ENCODE results near the gene TTLL3. TPM values are rescaled to one million over a fixed set of nuclear protein-coding genes. Genes with fewer than 3 reads are reported as not detected.

TTLL3 gene
- total RNA-seq, 1 experiment from 2014 or later, result 14.6 TPM

DNA sequence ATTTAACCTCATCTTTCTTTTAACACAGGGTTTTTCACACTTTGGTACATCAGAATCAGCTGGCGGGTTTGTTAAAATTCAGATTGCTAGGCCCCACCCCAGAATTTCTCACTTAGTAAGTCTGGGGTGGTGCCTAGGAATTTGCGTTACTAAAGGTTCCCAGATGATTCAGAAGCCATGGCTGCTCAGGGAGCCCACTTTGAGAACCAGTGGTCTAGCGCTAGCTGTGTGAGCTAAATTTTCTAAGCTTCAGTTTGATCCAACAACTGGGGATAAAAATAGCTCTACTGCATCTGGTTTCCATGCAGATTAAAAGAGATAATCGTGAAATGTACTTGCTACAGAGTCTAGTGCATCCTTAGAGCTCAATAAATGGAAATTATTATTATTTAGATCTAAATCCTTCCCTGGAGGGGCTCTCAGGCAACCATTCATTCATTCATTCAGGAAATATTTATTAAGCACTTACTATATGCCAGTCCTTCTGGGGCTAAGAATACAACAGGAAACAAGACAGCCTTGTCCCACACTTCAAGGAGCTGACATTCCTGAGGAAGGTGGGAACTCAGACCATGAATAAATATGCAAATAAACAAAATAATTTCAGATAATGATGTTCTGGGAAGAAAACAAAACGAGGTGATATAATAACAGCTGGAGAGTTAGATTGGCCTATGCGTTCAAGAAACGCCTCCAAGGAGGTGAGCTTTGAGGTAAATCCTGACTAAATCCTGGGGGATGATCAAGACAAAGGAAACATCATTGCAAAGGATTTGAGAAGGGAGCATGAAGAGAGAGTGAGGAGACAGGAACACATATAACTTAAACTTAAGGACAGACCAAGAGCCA lies 73.9 kb downstream of the TTLL3 start:
- POLR2A ChIA-PET, result interaction anchor here (0.6 to 4.9 kb wide), 20 partner anchors 9 to 134 kb away, joined by 3 to 70 read pairs (median 13); partner anchors contain the start of genes CRELD1, IL17RC, IL17RE and OGG1
- BruUV-seq (replicated peaks), result TSS peak; percentile 99
- intact Hi-C loops (cut with micrococcal nuclease), result no loop called here
- Mint-ChIP-seq H3K4me1 (ENCODE audit: insufficient read depth, unreplicated experiment) (peaks cover 17% of the 10 kb centered on the region), H3K4me3 (ENCODE audit: unreplicated experiment) (peak overlapping the region; percentile 53), H3K36me3 (ENCODE audit: insufficient read depth, unreplicated experiment) (peaks cover 6% of the 10 kb centered on the region), H3K27ac (ENCODE audit: low read depth, unreplicated experiment) (peak overlapping the region; percentile 98), H3K9me3 (ENCODE audit: unreplicated experiment) (no peaks in the 10 kb centered on the region), H3K27me3 (ENCODE audit: insufficient read depth, unreplicated experiment) (no peaks in the 10 kb centered on the region)
- TF ChIP-seq, protein P1, sequence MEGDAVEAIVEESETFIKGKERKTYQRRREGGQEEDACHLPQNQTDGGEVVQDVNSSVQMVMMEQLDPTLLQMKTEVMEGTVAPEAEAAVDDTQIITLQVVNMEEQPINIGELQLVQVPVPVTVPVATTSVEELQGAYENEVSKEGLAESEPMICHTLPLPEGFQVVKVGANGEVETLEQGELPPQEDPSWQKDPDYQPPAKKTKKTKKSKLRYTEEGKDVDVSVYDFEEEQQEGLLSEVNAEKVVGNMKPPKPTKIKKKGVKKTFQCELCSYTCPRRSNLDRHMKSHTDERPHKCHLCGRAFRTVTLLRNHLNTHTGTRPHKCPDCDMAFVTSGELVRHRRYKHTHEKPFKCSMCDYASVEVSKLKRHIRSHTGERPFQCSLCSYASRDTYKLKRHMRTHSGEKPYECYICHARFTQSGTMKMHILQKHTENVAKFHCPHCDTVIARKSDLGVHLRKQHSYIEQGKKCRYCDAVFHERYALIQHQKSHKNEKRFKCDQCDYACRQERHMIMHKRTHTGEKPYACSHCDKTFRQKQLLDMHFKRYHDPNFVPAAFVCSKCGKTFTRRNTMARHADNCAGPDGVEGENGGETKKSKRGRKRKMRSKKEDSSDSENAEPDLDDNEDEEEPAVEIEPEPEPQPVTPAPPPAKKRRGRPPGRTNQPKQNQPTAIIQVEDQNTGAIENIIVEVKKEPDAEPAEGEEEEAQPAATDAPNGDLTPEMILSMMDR (IDR thresholded peaks at IDR 0.05; ENCODE audit: unreplicated experiment), result no peak
- CTCF ChIA-PET, result interaction anchor here (0.6 to 2.9 kb wide), 14 partner anchors 10 to 76 kb away, joined by 3 to 16 read pairs (median 4); no protein-coding TSS in a partner anchor
- peak; percentile 53 for DNase-seq (ENCODE audit: unreplicated experiment)

DNA sequence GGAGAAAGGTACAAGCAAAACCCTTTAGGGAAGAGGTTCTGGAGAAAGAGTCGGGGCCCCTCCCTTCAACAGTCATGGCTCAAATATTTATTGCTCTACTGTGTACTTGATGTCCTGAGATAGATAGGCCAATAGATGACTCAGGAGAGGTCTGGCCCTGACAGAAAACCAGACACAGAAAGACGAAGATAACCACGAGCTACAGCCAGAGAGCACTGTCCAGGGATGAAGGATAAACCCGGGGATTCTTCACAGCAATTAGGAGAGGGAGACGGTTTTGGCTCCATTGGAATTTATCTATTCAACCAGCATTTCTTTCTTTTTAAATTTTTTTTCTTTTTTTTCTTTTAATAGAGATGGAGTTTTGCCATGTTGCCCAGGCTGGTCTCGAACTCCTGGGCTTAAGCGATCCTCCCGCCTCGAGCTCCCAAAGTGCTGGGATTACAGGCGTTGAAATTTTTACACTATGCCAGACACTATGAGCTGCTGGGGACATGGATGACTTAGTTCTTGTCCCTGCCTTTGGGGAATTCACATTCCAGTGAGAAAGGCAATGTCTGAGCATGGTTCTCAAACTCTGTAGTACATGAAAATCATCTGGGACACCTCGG lies 74.6 kb downstream of the TTLL3 start:
- no peaks in the 10 kb centered on the region for H3K9me3 Mint-ChIP-seq (ENCODE audit: unreplicated experiment)
- H3K27me3 Mint-ChIP-seq (ENCODE audit: insufficient read depth, unreplicated experiment), result no peaks in the 10 kb centered on the region
- TF ChIP-seq, protein P1 (IDR thresholded peaks at IDR 0.05; ENCODE audit: unreplicated experiment), result no peak
- intact Hi-C loops (cut with micrococcal nuclease), result no loop called here
- peaks cover 24% of the 10 kb centered on the region for H3K4me1 Mint-ChIP-seq (ENCODE audit: insufficient read depth, unreplicated experiment)
- POLR2A ChIA-PET, result interaction anchor here (0.6 to 4.9 kb wide), 22 partner anchors 9 to 488 kb away, joined by 3 to 70 read pairs (median 12); partner anchors contain the start of genes CRELD1, IL17RC, IL17RE and OGG1
- CTCF ChIA-PET, result interaction anchor here (0.6 to 2.9 kb wide), 14 partner anchors 9 to 77 kb away, joined by 3 to 16 read pairs (median 4); partner anchors contain the start of gene CRELD1
- BruUV-seq (replicated peaks), result TSS peak; percentile 98
- H3K4me3 Mint-ChIP-seq (ENCODE audit: unreplicated experiment), result peak overlapping the region; percentile 53
- H3K27ac Mint-ChIP-seq (ENCODE audit: low read depth, unreplicated experiment), result peak overlapping the region; percentile 98
- H3K36me3 Mint-ChIP-seq (ENCODE audit: insufficient read depth, unreplicated experiment), result peaks cover 6% of the 10 kb centered on the region
- DNase-seq (ENCODE audit: unreplicated experiment), result peak; percentile 90

Other genes starting within 250 kb of the TTLL3 start
- 31.3 and 32.8 TPM in 2 replicates for gene MTMR14, start 160.8 kb upstream of the TTLL3 start, total RNA-seq (2022)
- not detected in 2 replicates for gene CPNE9, start 106.4 kb upstream of the TTLL3 start, total RNA-seq (2022)
- gene BRPF1, start 78.5 kb upstream of the TTLL3 start, total RNA-seq (2022), result 19.9 and 21.4 TPM in 2 replicates
- gene OGG1, start 60.3 kb upstream of the TTLL3 start, total RNA-seq (2022), result 15.3 and 17.7 TPM in 2 replicates
- gene CAMK1, start 40.3 kb upstream of the TTLL3 start, total RNA-seq (2022), result 8.3 and 11.7 TPM in 2 replicates
- 72.0 and 77.1 TPM in 2 replicates for gene TADA3, start 17.8 kb upstream of the TTLL3 start, total RNA-seq (2022)
- 122 and 132 TPM in 2 replicates for gene ARPC4, start 17.2 kb upstream of the TTLL3 start, total RNA-seq (2022)
- gene RPUSD3, start 33.7 kb downstream of the TTLL3 start, total RNA-seq (2022), result 40.3 and 40.7 TPM in 2 replicates
- not detected in 2 replicates for gene CIDEC, start 70.0 kb downstream of the TTLL3 start, total RNA-seq (2022)
- gene JAGN1, start 80.3 kb downstream of the TTLL3 start, total RNA-seq (2022), result 49.7 and 55.4 TPM in 2 replicates
- 5.0 and 5.5 TPM in 2 replicates for gene IL17RE, start 92.6 kb downstream of the TTLL3 start, total RNA-seq (2022)
- 25.7 and 30.1 TPM in 2 replicates for gene IL17RC, start 106.8 kb downstream of the TTLL3 start, total RNA-seq (2022)
- gene CRELD1, start 123.6 kb downstream of the TTLL3 start, total RNA-seq (2022), result 13.4 and 19.9 TPM in 2 replicates
- 0.83 and 1.3 TPM in 2 replicates for gene PRRT3, start 142.1 kb downstream of the TTLL3 start, total RNA-seq (2022)
- gene EMC3, start 176.6 kb downstream of the TTLL3 start, total RNA-seq (2022), result 55.4 and 59.1 TPM in 2 replicates
- 14.6 and 24.6 TPM in 2 replicates for gene FANCD2, start 216.2 kb downstream of the TTLL3 start, total RNA-seq (2022)